HEK293T (cell line): ENCODE data around the gene C2orf74.

ENCODE experiments used
- ARNT ChIP-seq: fragments of 450-650 bp; IDR thresholded peaks from 2 replicates; pipeline ENCODE4 v1.6.1; 2017; ENCODE audit warnings: mild to moderate bottlenecking
- FOXM1 ChIP-seq: fragments of 450-650 bp; IDR thresholded peaks from 2 replicates; pipeline ENCODE4 v1.6.1; 2017; ENCODE audit warnings: mild to moderate bottlenecking, borderline replicate concordance
- NFRKB ChIP-seq: fragments of 450-650 bp; IDR thresholded peaks from 2 replicates; pipeline ENCODE4 v1.6.1; 2016; ENCODE audit warnings: mild to moderate bottlenecking, moderate library complexity

DNA sequence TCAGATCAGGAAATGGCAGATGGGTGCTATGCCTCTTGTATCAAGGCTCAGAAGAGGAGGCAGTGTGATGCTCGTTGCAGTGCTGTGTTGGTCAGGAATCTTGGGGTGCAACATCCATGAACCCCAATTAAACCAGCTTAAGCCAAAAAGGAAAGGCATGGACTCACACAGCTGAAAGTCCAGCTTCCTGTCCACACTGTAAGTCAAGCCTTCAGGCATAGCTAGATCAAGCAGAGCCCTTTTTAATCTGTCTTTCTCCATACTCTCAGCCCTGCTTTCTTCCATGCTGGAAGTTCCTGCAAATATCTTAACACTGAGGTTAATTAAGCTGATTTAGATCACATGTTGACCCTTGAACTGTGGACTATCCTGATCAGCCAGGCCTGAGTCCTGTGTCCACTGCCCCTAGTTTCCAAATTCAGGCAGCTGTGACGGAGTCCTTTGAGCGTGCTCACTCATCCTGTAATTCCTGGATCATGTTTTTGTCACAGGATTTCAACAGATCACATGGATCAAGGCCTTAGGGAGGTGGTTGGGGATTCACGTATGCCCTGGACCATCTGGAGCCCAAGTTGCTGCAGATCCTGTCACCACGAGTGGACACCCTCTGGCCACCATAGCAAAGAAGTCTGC lies 4.5 kb upstream of the C2orf74 start:
- TF ChIP-seq ARNT: no peak
- no peak for TF ChIP-seq NFRKB
- no peak for TF ChIP-seq FOXM1
